Osteoblast (primary cell): ENCODE data around the gene MAPKAP1. TPM values are rescaled to one million over a fixed set of nuclear protein-coding genes. Genes with fewer than 3 reads are reported as not detected.

Experiments used
- DNase-seq: peaks from one replicate; pipeline ENCODE4 v3.0.0; 2011; ENCODE audit warnings: low spot score, mixed read lengths; ENCODE audit not compliant: insufficient read length; ENCODE audit errors: missing footprints
- H2AFZ ChIP-seq: 2 replicates; pipeline ENCODE4 v1.6.0; 2011; ENCODE audit warnings: mild to moderate bottlenecking, low read length
- H3K27ac ChIP-seq: 2 replicates; pipeline ENCODE4 v1.5.1; 2011; ENCODE audit warnings: mild to moderate bottlenecking, low read depth, low read length, moderate library complexity
- H3K27me3 ChIP-seq: 2 replicates; pipeline ENCODE4 v1.6.0; 2012; ENCODE audit warnings: mild to moderate bottlenecking, control low read depth, inconsistent platforms, low read length, moderate library complexity; ENCODE audit not compliant: insufficient read depth
- H3K36me3 ChIP-seq: 2 replicates; pipeline ENCODE4 v1.5.1; 2011; ENCODE audit warnings: mild to moderate bottlenecking, low read length, control low read depth, moderate library complexity; ENCODE audit not compliant: insufficient read depth
- H3K4me1 ChIP-seq: 2 replicates; pipeline ENCODE4 v1.5.1; 2011; ENCODE audit warnings: mild to moderate bottlenecking, low read length, control low read depth, moderate library complexity; ENCODE audit not compliant: insufficient read depth
- H3K4me2 ChIP-seq: 2 replicates; pipeline ENCODE4 v1.6.0; 2011; ENCODE audit warnings: mild to moderate bottlenecking, low read length; ENCODE audit not compliant: insufficient read depth
- H3K4me3 ChIP-seq: fragments of 200-600 bp; sonication (generic); 3 replicates; pipeline ENCODE4 v1.5.1; 2012; ENCODE audit warnings: mild to moderate bottlenecking, low read length, inconsistent platforms; ENCODE audit not compliant: insufficient read depth
- H3K79me2 ChIP-seq: 2 replicates; pipeline ENCODE4 v1.6.0; 2012; ENCODE audit warnings: mild to moderate bottlenecking, low read length, control low read depth, inconsistent platforms; ENCODE audit not compliant: insufficient read depth
- H3K9me3 ChIP-seq: 2 replicates; pipeline ENCODE4 v1.5.1; 2011; ENCODE audit warnings: low read depth, low read length, control low read depth
- H4K20me1 ChIP-seq: 2 replicates; pipeline ENCODE4 v1.6.0; 2012; ENCODE audit warnings: mild to moderate bottlenecking, low read length, control low read depth; ENCODE audit not compliant: insufficient read depth
- total RNA-seq: library from RNA; depleted of rRNA; stranded (reverse); fragments of >200 nt; gene quantifications from 2 replicates; pipeline ENCODE4 v1.2.3, GENCODE V29; 2012
- TF ChIP-seq, protein P1 (sequence below): IDR thresholded peaks from 2 replicates; pipeline ENCODE4 v1.5.1; 2011; ENCODE audit warnings: mild to moderate bottlenecking, low read depth, low read length, moderate library complexity; ENCODE audit errors: extremely low read depth

The MAPKAP1 gene
- total RNA-seq, 1 donor, result 72.4 TPM

DNA sequence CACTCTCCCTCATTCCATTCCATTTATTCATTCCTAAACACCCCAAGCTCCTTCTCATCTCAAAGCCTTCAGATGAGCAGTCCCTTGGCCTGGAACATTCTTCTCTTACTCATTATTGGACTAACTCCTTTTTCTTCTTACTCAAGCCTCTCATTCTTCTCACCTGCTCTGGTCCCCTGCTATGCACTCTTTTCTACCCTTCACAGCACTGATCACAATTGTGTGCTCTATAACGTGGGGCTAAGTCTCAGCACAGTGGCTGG lies 212.4 kb downstream of the MAPKAP1 start:
- no peak overlapping the region for H3K4me2 ChIP-seq
- no peaks in the 10 kb centered on the region for H3K9me3 ChIP-seq
- DNase-seq, result peak; percentile 83

DNA sequence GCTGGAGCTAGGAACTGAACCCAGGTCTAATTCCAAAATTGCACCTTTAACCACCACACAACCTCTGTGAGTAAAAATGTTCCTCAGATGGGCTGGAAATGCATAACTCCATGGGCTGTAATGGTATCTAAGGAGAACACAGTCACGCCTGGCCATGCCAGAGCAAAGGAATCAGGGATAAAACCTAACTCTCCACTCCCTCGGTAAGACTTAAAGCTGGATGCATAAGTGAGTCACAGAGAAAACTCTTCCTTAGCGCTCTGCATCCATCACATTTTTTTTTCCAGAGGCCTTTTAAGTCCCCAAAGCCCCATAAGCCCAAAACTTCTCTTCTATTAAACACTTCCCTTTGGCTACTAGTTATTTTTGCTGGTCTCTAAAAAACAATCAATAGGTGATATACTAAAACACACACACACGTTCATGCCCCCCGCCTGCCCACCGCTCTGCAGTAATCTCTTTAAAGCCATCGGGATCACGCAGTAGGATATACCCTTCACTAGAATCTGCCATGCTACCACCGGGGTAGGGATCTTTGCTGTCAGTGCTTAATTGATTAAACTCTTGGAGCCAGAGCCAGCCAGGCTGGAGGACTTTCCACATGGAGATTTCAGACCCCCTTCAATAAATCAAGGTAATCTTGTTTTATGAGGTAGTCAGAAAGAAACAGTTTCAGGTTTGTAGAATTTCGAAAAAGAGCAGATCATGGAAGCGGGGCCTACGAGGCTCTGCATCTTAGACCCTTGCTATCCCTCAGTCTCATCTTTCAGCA lies 212.9 kb downstream of the MAPKAP1 start:
- H3K27ac ChIP-seq, result no peak overlapping the region
- peaks cover 9% of the 10 kb centered on the region for H3K79me2 ChIP-seq
- H3K4me1 ChIP-seq, result peaks cover 16% of the 10 kb centered on the region
- no peaks in the 10 kb centered on the region for H3K27me3 ChIP-seq
- no peak overlapping the region for H2AFZ ChIP-seq
- H3K9me3 ChIP-seq, result no peaks in the 10 kb centered on the region
- H3K4me3 ChIP-seq, result no peak overlapping the region
- no peaks in the 10 kb centered on the region for H3K36me3 ChIP-seq
- no peak overlapping the region for H3K4me2 ChIP-seq
- DNase-seq, result no peak
- TF ChIP-seq, protein P1, sequence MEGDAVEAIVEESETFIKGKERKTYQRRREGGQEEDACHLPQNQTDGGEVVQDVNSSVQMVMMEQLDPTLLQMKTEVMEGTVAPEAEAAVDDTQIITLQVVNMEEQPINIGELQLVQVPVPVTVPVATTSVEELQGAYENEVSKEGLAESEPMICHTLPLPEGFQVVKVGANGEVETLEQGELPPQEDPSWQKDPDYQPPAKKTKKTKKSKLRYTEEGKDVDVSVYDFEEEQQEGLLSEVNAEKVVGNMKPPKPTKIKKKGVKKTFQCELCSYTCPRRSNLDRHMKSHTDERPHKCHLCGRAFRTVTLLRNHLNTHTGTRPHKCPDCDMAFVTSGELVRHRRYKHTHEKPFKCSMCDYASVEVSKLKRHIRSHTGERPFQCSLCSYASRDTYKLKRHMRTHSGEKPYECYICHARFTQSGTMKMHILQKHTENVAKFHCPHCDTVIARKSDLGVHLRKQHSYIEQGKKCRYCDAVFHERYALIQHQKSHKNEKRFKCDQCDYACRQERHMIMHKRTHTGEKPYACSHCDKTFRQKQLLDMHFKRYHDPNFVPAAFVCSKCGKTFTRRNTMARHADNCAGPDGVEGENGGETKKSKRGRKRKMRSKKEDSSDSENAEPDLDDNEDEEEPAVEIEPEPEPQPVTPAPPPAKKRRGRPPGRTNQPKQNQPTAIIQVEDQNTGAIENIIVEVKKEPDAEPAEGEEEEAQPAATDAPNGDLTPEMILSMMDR, result no peak
- peaks cover 5% of the 10 kb centered on the region for H4K20me1 ChIP-seq

More for the DNA sequence above, 212.4 kb downstream of the MAPKAP1 start:
- peaks cover 5% of the 10 kb centered on the region for H4K20me1 ChIP-seq
- TF ChIP-seq, protein P1, result no peak
- H2AFZ ChIP-seq, result no peak overlapping the region
- peaks cover 9% of the 10 kb centered on the region for H3K79me2 ChIP-seq
- H3K36me3 ChIP-seq, result no peaks in the 10 kb centered on the region
- peaks cover 16% of the 10 kb centered on the region for H3K4me1 ChIP-seq
- H3K27me3 ChIP-seq, result no peaks in the 10 kb centered on the region
- no peak overlapping the region for H3K4me3 ChIP-seq
- no peak overlapping the region for H3K27ac ChIP-seq

DNA sequence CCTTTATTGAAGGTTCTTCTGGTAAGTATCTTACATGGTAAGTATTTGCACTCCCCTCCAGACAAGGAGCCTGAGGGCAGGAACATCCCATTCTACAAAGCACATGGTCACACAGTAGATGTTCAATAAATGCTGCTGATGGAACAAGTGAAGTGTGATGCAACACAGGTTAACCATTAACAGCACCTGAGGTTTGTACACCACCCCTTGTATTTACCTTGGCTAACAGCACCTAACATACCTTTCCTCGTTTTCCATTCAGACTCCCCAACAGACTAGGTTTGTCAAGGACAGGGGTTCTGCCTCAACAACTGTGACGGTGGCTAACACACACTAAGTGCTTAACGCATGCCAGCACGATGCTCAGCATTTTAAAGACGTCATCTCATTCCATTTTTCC lies 213.6 kb downstream of the MAPKAP1 start:
- no peaks in the 10 kb centered on the region for H3K36me3 ChIP-seq
- TF ChIP-seq, protein P1, result no peak

DNA sequence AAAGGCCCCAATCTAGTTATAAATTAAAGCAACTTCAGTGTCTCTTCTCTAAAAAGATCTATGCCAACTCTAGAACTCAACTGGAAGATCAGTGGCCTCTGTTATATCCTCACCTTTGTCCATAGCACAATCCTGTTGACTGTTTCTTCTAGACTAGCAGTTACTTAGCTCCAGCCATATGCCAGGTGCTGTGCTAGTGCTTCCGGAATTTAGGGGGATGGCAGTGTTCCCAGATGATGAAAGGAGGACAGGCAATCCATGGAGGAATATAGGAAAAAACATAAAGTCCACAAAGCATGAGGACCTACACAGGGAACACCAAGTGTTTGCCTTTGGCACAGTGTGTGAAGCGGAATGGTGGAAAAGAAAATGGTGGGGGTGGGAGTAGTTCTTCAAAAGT lies 214.3 kb downstream of the MAPKAP1 start:
- H3K79me2 ChIP-seq, result peaks cover 9% of the 10 kb centered on the region
- no peaks in the 10 kb centered on the region for H3K27me3 ChIP-seq
- TF ChIP-seq, protein P1, result no peak
- DNase-seq, result no peak
- H3K9me3 ChIP-seq, result no peaks in the 10 kb centered on the region
- H3K4me2 ChIP-seq, result no peak overlapping the region
- H3K27ac ChIP-seq, result no peak overlapping the region
- H3K4me3 ChIP-seq, result no peak overlapping the region
- peaks cover 5% of the 10 kb centered on the region for H4K20me1 ChIP-seq
- H2AFZ ChIP-seq, result no peak overlapping the region
- peaks cover 16% of the 10 kb centered on the region for H3K4me1 ChIP-seq
- no peaks in the 10 kb centered on the region for H3K36me3 ChIP-seq

More for the DNA sequence above, 213.6 kb downstream of the MAPKAP1 start:
- Histone ChIP-seq H4K20me1 (peaks cover 5% of the 10 kb centered on the region), H3K27ac (no peak overlapping the region), H3K27me3 (no peaks in the 10 kb centered on the region), H3K4me2 (no peak overlapping the region), H2AFZ (no peak overlapping the region), H3K79me2 (peaks cover 9% of the 10 kb centered on the region), H3K4me3 (no peak overlapping the region), H3K9me3 (no peaks in the 10 kb centered on the region), H3K4me1 (peaks cover 16% of the 10 kb centered on the region)
- no peak for DNase-seq
